ENCODE results near the gene PRUNE2.
"Not testable (repeated sequence)": the region's sequence is repeated elsewhere in the genome, so short reads cannot be mapped to it uniquely, and the experiment has no call there.

The PRUNE2 gene

GRCh38 chr9:76688471-76689238, 217.3 kb downstream of the PRUNE2 start:
- DNase-seq: no peak

DNA sequence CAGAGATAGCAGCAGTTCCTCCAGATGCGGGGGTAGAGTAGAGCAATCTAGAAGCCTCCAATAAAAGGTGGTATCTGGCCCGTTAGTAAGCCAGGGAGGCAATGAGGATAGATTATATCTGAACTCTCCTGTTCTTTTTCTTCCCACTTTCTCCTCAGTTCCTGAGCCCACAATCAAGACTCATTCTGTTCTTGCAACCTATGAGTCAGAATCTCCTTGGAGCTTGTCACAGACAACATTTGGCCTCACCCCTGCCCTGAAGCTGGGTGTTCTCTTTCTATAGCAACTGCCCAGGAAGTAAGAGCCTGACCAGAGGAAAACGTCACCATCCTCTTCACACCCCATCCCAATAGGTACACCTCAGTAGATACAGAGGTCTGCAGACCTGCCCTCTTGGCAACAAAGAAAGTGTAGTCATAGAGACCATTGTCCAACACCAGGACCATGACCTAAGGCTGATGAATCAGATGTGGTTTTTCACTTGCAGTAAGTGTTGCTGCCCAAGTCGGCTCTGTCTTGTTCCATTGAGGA, 218.0 kb downstream of the PRUNE2 start:
- no peak for DNase-seq

GRCh38 chr9:76686756-76687155, 219.2 kb downstream of the PRUNE2 start:
- no peak for DNase-seq

DNA sequence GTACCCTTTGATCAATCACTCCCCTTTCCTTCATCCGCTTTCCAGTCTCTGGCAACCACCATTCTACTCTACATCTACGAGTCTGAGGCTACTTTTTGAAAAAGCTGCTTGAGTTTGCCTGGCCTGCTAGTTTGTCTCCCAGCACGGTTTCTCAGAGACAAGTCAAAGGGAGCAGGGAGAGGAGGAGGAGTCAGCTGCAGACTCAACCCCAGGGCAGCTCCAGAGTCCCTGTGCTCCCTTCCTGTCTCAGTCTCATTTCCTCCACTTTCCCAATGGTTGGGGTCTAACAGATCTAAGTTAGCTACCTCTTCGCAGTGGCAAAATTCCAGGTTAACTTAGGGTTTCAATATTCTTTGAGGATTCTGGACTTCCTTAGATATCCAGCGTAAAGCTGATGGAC, 221.7 kb downstream of the PRUNE2 start:
- no peak for DNase-seq

DNA sequence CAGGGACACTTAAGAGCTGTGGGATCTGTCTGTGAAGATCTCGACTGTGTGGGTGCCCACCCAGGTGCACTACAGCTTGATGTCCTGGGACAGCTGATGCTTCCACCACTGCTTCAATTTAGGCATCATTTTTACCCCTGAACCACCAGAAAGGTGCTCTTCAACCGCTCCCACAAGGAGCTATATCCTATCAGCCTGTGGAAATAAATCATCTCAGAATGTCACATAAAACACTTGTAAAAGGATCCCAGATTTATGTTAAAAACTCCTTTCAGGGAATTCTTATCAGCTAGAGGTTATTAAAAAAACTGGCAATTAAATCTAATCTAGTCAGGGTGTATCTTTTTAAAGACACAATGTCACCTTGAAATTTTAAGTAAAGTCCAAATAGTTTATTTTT, 224.4 kb downstream of the PRUNE2 start:
- no peak for DNase-seq

- no peak for DNase-seq
Observed at GRCh38 chr9:76680716-76681425, 225.0 kb downstream of the PRUNE2 start.

- DNase-seq: no peak
Observed at GRCh38 chr9:76677481-76678055, 228.3 kb downstream of the PRUNE2 start.

DNA sequence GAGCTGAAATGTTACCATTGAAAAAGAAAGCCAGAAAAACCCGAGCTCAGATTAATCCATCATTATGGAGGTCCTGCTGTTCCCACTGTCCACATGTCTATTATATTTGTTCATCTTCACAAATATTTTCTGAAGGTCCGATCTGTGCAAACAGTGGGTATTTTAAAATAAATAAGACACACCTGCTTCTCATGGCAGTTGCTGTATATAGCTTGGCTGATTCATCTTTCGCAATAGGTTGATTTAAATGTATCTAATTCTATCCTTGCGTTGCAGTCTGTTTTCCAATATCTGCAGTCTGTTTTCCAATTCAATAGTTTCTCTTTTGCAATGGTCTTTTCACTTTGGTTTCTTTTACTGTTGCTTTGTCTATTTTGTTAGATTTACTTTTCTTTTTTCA, 229.1 kb downstream of the PRUNE2 start:
- no peak for DNase-seq

DNA sequence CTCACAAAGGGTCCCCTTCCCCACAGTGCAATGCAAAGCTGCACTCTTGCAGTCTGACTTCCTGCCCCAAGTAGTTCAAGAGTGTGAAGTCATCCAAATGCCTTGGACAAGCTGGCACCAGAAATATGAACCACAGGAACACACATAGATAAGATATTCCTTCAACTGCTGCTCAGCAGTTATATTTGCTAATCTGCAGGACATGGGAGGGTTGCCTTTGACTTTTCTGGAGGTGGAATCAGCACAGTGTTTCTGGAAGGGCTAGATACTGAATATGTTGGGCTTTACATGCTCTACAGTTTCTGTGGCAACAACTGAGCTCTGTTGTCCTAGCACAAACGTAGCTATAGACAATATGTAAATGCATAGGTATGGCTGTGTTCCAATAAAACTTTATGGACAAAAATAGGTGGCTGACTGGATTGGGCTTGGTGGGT, 238.4 kb downstream of the PRUNE2 start:
- DNase-seq: no peak

DNA sequence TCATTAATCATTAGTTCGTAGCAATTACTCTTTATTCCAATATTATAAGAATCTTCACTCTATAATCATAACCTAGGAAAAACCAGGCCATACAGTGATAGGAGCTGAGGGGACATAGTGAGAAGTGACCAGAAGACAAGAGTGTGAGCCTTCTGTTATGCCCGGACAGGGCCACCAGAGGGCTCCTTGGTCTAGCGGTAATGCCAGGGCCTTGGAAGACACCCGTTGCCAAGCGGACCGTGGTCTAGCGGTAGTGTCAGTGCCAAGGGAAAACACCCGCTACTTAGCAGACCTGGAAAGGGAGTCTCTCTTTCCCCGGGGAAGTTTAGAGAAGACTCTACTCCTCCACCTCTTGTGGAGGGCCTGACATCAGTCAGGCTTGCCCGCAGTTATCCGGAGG, 239.9 kb downstream of the PRUNE2 start:
- DNase-seq: not testable (repeated sequence)

GRCh38 chr9:76665458-76665857, 240.5 kb downstream of the PRUNE2 start:
- no peak for DNase-seq

DNA sequence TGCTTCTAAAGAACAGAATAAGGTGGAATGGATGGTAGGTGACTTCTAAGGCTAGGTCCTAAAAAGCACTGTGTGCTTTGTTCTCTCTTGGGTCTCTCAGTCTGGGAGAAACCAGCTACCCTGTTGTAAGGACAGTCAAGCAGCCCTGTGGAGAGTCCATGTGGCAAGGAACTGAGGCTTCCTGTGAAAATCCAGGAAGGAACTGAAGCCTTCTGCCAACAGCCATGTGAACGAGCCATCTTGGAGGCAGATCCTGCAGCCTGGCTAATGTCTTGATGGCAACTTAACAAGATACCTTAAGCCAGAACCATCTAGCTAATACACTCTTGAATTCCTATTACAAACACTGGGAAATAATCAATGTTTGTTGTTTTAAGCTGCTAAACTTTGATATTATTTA, 241.8 kb downstream of the PRUNE2 start:
- DNase-seq: no peak

DNA sequence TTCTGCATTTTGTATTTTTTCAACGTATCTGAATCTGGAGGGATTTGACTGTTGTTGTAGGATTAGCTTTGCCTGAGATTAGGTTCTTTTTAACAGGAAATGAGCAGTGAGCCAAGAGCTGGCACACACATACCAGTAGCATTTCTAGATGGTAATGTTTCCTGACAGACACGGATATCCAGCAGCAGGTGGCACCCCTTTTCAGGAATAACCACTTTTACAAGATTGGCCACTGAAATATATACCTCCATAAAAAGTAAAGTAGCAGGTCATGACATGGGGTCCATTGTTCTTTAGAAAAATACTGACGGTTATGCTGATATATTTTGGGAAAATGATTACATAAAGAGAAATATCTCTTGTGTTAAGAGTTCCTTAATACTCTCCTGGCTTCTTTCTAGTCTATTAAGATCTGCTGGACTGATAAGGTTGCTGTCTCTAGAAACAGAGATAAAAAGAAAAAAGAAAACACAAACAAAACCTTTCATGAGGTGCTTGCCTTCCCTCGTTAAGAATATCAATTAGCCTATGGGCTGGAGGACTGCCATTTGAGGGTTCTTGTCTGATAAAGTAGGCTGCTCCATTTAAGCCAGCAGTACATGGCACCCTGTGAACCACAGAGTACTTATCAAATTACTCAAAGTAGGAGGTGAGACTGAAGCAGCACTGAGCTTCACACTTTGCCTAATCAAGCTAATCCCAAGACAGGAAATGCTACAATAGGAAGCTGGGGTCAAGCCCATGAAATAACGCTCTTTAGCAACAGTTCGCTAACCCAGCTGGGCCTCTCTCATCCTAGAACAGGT, 243.2 kb downstream of the PRUNE2 start:
- DNase-seq: no peak

GRCh38 chr9:76658510-76659231, 247.2 kb downstream of the PRUNE2 start:
- DNase-seq: peak; percentile 29

DNA sequence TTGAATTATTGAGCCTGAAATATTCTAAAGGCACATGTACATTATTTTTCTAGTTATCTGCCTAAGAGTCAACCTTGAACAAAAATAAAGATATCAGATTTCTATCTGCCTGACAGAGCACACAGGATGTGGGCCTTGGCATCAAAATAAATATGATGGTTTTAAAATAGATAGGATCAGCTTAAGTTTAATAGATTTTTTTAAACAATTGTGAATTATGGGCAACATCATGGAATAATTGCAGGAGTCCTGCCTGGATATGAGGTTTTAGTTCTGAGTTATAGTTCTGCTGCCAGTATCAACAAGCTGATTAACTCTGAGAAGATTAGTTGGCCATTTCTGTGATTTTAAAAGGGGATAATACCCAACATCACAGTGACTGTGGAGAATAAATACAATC, 248.6 kb downstream of the PRUNE2 start:
- DNase-seq: no peak

DNA sequence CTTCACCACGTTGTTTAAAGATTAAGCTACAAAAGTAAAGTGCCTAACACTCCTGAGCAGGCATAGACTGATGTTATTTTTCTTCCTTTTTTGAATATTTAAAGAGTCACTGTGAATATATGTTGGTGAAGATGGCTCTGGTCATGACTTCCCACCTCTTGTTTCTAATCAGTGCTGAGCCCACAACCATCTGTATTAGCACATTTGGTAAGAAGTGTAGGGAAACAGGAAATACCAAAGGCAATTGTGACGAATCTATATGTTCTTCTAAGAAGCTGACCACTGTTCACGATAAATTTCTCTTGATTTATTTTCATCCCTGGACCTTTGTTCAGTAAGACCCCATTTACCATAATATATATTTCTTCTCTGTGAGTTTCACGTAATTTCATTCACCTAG, 249.9 kb downstream of the PRUNE2 start:
- no peak for DNase-seq

- DNase-seq: no peak
Observed at GRCh38 chr9:76655121-76655541, 250.8 kb downstream of the PRUNE2 start.

GRCh38 chr9:76654575-76654974, 251.3 kb downstream of the PRUNE2 start:
- DNase-seq: no peak

GRCh38 chr9:76654051-76654461, 251.9 kb downstream of the PRUNE2 start:
- no peak for DNase-seq

- DNase-seq: no peak
Observed at GRCh38 chr9:76652894-76653293, 253.0 kb downstream of the PRUNE2 start.

GRCh38 chr9:76651119-76651705, 254.7 kb downstream of the PRUNE2 start:
- no peak for DNase-seq

DNA sequence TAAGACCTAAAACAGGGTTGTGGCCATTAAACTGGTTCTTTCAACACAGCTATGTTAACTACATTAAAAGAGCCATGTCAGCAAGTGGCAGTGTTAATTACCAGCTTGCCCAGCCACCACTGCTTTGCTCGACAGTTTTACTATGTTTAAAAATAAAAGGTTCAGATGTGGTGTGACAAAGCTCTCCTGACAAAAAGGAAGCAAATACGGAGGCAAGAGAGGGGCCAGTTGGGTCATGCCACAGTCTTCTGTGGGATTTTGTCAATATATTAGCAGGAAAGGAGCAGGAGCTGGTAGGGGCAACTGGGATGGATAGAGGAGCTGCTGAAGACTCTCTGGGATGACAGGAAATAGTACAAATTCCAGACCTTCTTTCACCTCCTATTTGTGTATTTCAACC, 255.2 kb downstream of the PRUNE2 start:
- no peak for DNase-seq
